CD4-positive, alpha-beta T cell treated with Interleukin-21 for 1 hour (primary cell): ENCODE results near the gene OPCML.

ENCODE experiments used
- DNase-seq: peaks from one replicate; pipeline ENCODE4 v3.0.0-alpha.2; 2020

Gene OPCML

GRCh38 chr11:133354069-133354468 lies 178.2 kb downstream of the OPCML start:
- DNase-seq = no peak

- DNase-seq = no peak
These were observed 182.3 kb downstream of the OPCML start for GRCh38 chr11:133350045-133350444.

- no peak for DNase-seq
These were observed 184.3 kb downstream of the OPCML start for GRCh38 chr11:133347988-133348387.

- DNase-seq = no peak
These were observed 186.2 kb downstream of the OPCML start for GRCh38 chr11:133346137-133346536.

DNA sequence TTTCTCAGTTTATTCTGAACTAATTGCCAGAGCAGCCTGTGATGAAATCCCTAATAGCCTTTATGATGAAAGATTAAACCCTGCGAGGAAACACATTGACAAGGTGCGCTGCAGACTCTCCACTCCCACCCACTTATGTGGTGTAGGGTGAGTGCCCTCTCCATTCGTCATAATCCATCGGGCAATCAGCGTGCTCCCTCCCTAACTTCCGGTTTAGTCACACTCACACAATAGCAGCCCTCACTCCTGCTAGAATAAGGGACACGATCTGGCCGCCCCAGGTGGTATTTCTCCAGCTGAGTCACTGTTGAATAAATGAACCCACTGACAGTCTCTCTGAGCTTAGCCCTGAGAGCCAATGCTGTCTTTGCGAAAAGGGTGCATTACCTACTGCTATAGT lies 188.3 kb downstream of the OPCML start:
- no peak for DNase-seq

DNA sequence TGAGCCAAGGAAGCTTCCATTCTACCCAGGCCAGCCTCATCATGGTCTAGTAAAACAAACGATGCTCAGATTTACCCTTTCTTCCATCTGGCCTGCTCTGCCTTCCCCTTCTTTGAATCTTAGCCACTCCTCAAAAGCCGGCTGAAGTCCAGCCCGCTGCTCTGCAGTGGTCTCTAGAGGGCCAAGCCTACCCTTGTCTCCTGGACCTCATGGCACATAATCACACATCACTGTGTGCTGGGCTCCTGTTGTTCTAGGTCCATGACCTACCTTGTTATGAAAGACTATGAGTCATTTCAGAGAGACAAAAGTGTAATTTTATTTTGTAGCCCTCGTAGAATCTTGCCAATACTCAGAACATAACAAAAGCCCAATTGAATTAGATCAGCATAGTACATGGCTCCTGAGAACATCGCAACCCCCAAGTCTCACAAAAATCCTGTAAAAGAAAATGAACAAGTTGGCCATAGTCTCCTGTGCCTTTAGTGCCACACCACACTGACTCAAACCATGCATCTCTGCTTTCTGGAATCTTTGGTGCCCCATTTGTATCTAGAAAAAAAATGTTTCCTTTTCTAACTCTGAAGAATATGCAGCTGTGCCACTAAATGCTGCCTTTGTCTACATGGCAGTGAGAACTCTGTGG lies 192.7 kb downstream of the OPCML start:
- DNase-seq = no peak

DNA sequence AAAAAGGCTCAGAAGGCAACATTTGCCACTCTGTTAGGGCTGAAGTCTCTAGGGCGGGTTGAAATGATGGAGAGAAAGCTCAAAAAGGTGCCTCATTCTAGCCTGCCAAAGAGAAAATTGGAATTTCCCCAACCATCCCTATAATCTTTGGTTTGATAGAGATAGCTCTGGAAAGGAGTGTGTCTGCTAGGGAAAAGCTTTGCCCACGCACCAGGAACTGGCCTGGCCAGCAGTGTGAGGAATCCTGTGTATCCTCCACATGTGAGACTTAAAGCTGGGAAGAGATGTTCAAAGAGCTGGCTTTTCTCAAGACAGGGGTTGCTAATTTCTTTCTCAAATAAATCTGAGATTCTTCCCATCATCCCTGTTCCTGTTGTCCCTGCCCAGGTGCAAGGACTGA lies 193.7 kb downstream of the OPCML start:
- no peak for DNase-seq

DNA sequence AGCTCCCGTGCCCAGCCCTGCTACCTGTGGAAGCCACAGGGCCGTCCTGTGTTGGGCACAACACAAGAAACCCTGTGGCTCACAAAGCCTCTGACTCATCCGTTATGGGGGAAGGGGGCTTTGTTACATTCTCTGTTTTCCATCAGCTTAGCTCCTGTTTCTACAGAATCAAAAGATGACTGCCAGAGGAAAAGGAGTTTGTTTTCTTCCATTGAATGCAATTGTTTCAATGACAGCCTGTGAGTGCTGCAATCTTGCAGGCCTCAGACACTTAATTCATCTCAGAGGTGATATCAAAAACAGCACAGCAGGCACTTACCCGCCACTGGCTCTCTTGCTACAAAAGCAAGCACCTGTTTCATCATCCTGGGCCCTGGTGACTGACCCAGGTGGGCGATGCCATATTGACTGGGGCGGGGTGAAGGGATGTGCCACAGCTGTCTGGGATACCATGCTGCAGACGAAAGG lies 194.3 kb downstream of the OPCML start:
- no peak for DNase-seq

GRCh38 chr11:133337193-133337592 lies 195.1 kb downstream of the OPCML start:
- DNase-seq = no peak

- no peak for DNase-seq
These were observed 201.3 kb downstream of the OPCML start for GRCh38 chr11:133331031-133331430.

DNA sequence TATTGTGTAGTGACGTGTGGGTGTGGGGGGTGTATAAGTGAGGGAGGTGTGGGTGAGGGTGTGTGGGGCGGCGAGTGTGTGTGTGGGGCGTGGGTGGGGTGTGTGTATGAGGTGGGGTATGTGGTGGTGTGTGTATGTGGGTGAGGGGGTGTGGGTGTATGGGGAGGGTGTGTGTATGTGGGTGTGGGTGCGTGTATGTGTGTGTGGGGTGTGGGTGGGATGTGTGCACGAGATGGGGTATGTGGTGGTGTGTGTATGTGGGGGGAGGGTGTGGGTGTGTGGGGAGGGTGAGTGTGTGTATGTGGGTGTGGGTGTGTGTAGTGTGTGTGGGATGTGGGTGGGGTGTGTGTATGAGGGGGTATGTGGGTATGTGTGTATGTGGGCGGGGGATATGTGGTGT lies 205.5 kb downstream of the OPCML start:
- no peak for DNase-seq

DNA sequence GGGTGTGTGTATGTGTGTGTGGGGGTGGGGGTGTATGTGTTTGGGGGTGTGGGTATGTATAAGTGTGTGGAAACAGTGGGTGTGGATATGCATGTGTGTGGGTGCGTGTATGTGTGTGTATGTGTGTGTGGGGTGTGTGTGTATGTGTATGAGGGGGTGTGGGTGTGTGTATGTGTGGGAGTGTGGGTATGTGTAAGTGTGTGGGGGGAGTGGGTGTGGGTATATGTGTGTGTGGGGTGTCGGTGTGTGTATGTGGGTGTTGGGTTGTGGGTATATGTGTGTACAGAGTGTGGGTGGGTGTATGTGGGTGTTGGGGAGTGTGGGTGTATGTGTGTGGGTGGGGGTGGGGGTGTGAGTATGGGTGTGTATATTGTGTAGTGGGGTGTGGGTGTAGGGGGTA lies 206.0 kb downstream of the OPCML start:
- no peak for DNase-seq

DNA sequence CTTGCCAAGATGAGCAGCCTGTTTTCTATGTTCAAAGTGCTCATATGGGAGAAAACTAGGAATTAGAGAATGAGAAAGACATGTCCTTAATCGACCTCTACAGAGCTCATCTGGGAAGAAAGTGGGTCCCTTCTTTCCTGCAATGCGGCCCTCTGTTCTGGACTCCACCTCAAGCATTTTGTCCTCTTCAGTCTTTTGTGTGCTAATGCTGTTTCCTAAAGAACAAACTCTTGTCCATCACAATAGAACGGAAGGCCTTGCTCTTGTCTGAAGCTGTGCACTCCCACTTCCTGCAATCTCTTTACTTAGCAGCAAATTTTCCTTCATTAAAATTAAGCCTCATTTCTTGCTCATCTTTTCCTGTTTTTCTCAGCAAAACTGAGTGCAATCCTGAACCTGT lies 206.6 kb downstream of the OPCML start:
- DNase-seq = no peak

GRCh38 chr11:133323354-133323753 lies 208.9 kb downstream of the OPCML start:
- DNase-seq = no peak

DNA sequence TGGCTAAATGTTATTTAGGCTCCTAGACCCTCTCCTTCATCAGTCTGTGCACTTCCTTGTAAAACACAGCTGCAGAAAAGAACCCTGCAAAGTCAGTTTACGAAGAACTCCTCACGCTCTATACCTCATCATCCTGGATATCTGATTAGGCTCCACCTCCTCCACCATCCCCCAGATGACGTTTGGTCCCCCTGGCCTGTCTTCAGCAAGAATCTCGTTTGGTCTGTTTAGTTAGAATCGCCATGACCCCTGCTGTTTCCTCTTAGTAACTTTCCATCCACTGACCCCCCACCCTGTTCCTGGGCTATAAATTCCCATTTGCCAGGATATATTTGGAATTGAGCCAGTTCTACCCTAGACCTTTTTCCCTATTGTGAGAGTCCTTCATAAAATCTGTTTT lies 214.1 kb downstream of the OPCML start:
- no peak for DNase-seq

DNA sequence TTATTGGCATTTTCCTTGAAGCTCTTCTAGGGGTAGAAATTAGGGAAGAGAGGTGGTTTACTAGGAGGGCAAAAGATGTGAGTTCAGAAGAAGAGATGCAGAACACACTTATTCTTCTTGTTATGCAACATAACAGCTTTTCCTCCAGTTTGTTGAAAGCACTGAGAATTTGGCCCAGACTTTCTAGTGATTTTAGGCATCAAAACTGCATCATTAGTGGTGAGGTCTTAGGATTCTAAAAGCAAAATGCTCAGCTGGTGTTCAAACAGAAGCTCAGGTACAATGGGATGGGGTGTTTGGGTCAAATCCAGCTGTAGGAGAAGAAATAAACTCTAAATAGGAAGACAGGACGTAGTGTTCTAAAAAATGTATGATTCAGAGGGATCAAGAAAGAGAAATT lies 221.1 kb downstream of the OPCML start:
- no peak for DNase-seq

GRCh38 chr11:133306019-133306418 lies 226.3 kb downstream of the OPCML start:
- DNase-seq = no peak

DNA sequence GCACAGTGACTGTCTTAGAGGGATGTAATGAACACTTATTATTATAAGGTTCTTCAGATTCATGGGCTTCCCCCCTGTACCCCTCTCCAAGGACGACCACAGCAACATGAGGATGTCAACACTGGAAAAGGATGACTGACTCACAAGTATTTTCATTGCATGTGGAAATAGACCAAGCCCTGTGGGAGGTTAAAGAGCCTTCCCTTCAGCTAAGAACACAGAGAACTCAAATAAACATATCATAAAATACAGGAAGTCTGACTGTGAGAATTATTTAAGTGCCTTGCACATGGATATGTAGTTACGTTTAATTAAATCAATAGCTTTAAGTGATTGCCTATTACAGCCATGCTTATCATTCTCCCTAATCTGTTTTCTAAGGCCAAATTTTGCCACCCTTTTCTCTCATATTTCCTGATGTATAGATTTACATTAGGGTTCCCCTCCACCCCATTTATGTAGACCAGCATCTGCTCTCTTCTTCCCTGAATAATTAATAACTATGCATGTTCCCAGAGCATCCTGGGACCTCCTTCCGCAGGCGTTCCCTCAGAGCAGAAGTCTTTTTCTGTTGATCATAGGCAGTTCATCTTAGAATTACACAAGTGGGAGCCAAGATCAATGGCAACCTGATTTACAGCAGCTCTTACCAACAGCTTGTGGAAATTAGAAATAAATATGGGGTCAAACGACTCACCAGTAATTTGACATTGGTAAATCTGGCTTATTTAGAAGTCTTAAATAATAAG lies 226.9 kb downstream of the OPCML start:
- DNase-seq = no peak

GRCh38 chr11:133303262-133303661 lies 229.0 kb downstream of the OPCML start:
- DNase-seq = no peak

DNA sequence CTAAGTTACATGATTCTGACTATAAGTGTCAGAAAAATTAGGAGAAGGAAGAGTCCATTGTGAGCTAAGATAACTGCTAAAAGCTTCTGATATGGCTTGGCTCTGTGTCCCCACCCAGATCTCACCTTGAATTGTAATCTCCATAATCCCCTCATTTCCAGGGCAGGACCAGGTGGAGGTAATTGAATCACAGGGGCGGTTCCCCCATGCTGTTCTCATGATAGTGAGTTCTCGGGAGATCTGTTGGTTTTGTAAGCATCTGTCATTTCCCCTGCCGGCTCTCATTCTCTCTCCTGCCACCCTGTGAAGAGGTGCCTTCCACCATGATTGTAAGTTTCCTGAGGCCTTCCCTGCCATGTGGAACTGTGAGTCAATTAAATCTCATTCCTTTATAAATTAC lies 230.2 kb downstream of the OPCML start:
- no peak for DNase-seq

DNA sequence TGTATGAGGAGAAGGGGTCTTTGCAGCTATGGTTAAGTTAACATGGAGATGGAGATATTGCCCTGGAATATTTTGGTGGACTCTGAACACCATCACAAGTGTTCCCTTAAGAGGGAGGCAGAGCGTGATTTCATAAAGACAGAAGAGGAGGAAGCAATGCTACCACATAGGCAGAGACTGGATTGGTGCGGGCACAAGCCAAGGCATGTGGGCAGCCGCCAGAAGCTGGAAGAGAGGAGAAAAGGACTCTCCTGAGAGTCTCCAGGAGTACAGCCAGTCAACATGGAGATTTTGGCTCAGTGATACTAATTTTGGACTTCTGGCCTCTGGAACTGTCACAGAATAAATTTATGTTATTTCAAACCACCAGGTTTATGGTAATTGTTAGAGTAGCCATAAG lies 231.6 kb downstream of the OPCML start:
- DNase-seq = no peak

DNA sequence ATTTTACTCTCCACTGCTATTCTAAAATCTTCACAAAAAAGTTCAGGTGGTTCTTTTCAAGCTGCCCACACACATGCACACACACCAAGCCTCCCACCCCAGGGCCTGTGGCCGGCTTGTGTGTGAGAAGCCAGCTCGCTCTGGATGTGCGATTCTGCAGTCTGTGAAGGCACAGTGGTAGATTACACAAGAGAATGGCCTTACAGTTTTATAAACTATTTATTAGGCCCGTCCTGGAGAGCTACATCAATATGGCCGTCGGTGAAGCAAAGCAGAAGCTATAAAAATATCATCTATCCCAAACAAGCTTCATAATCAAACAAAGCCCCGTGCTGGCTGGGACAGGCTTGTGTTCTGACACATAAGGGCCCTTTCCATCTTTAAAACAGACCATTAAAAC lies 240.5 kb downstream of the OPCML start:
- DNase-seq = no peak

DNA sequence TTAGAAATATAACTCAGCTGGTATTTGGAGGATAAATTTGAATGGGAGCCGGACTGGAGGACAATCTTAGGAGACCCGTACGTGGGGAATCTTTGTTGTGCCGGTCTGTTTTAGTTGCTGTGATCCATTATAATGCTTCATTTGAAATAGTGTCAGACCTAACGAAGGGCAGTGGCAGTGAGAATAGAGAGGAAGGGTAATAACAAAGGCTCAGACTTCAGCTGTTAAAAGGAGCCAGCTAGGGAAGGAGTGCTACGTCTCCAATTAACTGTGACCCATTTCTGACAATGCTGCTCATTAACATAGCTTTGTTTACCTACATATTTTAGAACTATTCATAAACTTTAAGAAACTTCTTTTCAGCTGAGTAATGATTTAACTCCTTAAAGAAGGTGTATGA lies 246.9 kb downstream of the OPCML start:
- no peak for DNase-seq

GRCh38 chr11:133284156-133284555 lies 248.1 kb downstream of the OPCML start:
- DNase-seq = no peak

GRCh38 chr11:133277886-133278285 lies 254.4 kb downstream of the OPCML start:
- no peak for DNase-seq
